K562 (cell line): ENCODE measurements around the gene IL17RA. TPM values are rescaled to one million over a fixed set of nuclear protein-coding genes. Genes with fewer than 3 reads are reported as not detected.

ENCODE experiments used
- ATAC-seq: fragments of 200-7000 bp; cut with Tn5 transposase; 3 replicates; pipeline ENCODE4 v1.9.1; 2020; ENCODE audit warnings: moderate library complexity
- BruUV-seq: library from RNA; stranded (reverse); fragments of 400-500 nt; replicated peaks from 2 replicates; lab custom pipeline; 2021; lab: Mats Ljungman, UMichigan
- CTCF ChIA-PET: fragments of 300-600 bp; formaldehyde crosslinking; extraction: SDS; loops from one replicate; lab custom pipeline; 2021; ENCODE audit warnings: low intra/inter-chr PET ratio; lab: Yijun Ruan, JAX
- POLR2A ChIA-PET: fragments of 300-600, 350-650 bp; sonication (Branson Sonifier 250); formaldehyde crosslinking; extraction: SDS; loops from one replicate; lab custom pipeline; 2021; ENCODE audit warnings: antibody characterized with exemption, inconsistent platforms; lab: Yijun Ruan, JAX
- DNase-seq, 4 experiments: peaks; one replicate each; pipeline versions ENCODE4 v3.0.0 to v3.0.0-alpha.2; 2011 to 2018; ENCODE audit warnings: low spot score in 3 of 4, mixed read lengths in 3 of 4; ENCODE audit errors: extremely low read depth in 1 of 4
- FAIRE-seq: peaks from 2 replicates; lab custom pipeline; 2011; peaks lifted over from hg19 to GRCh38; lab: Jason Lieb, UNC
- H2AFZ ChIP-seq: 2 replicates; pipeline ENCODE4 v1.6.0; 2011; ENCODE audit warnings: low read depth, low read length, control low read depth, inconsistent platforms
- H3K27ac ChIP-seq: fragments of 200-600 bp; 3 replicates; pipeline ENCODE4 v1.8.0; 2011; ENCODE audit warnings: low read depth, mild to moderate bottlenecking, control low read depth, inconsistent platforms, low read length, moderate library complexity, mixed read lengths; ENCODE audit errors: extremely low read depth
- H3K27me3 ChIP-seq, 2 experiments: fragments of 300-600 bp in 1 of 2; 2 replicates in 1 of 2; 3 replicates in 1 of 2; pipeline versions ENCODE4 v1.6.0 to v1.8.0; 2011; ENCODE audit warnings: inconsistent platforms in 2 of 2, low read length in 2 of 2, mild to moderate bottlenecking in 1 of 2, mixed read lengths in 1 of 2, moderate library complexity in 1 of 2; ENCODE audit not compliant: control insufficient read depth in 2 of 2, insufficient read depth in 2 of 2
- H3K36me3 ChIP-seq: fragments of 300-600 bp; 3 replicates; pipeline ENCODE4 v1.8.0; 2011; ENCODE audit warnings: mild to moderate bottlenecking, low read length, inconsistent platforms; ENCODE audit not compliant: control insufficient read depth, insufficient read depth
- H3K4me1 ChIP-seq, 2 experiments: fragments of 200-600 bp in 1 of 2; replicated peaks in 1 of 2; 2 replicates in 1 of 2; 3 replicates in 1 of 2; pipeline versions ENCODE4 v1.5.1 to v1.8.0; 2011; ENCODE audit warnings: inconsistent platforms in 2 of 2, low read length in 2 of 2, mild to moderate bottlenecking in 1 of 2, mixed read lengths in 1 of 2, moderate library complexity in 1 of 2; ENCODE audit not compliant: control insufficient read depth in 2 of 2, insufficient read depth in 2 of 2
- H3K4me2 ChIP-seq: 2 replicates; pipeline ENCODE4 v1.6.1; 2011; ENCODE audit warnings: low read length, control low read depth, inconsistent platforms, mixed read lengths; ENCODE audit not compliant: insufficient read depth
- H3K4me3 ChIP-seq: fragments of 200-600 bp; sonication (generic), shearing (Covaris generic); 2 replicates; pipeline ENCODE4 v1.5.1; 2016; ENCODE audit warnings: control low read depth, inconsistent platforms
- H3K79me2 ChIP-seq: fragments of 200-600 bp; 3 replicates; pipeline ENCODE4 v1.8.0; 2011; ENCODE audit warnings: low read length, inconsistent platforms; ENCODE audit not compliant: control insufficient read depth, insufficient read depth
- H3K9ac ChIP-seq, 2 experiments: 2 replicates each; pipeline versions ENCODE4 v1.6.0 to v1.6.1; 2011; ENCODE audit warnings: low read depth in 2 of 2, low read length in 2 of 2, control low read depth in 1 of 2, inconsistent platforms in 1 of 2, mild to moderate bottlenecking in 1 of 2, mixed read lengths in 1 of 2; ENCODE audit not compliant: insufficient read depth in 1 of 2
- H3K9me1 ChIP-seq: one replicate; pipeline ENCODE4 v1.6.0; 2011; ENCODE audit warnings: inconsistent platforms, mild to moderate bottlenecking, low read length, moderate library complexity; ENCODE audit not compliant: control insufficient read depth, insufficient read depth
- H3K9me3 ChIP-seq: replicated peaks from 2 replicates; pipeline ENCODE4 v1.5.1; 2011; ENCODE audit warnings: low read depth, low read length, inconsistent platforms; ENCODE audit not compliant: control insufficient read depth, insufficient read depth
- H4K20me1 ChIP-seq: replicated peaks from 2 replicates; pipeline ENCODE4 v1.6.1; 2011; ENCODE audit warnings: low read length, inconsistent platforms, mixed read lengths; ENCODE audit not compliant: control insufficient read depth, insufficient read depth
- CBX3 ChIP-seq, 2 experiments: IDR thresholded peaks; 1 replicate in 1 of 2; 2 replicates in 1 of 2; pipeline ENCODE4 v1.6.1; 2012; ENCODE audit warnings: inconsistent platforms in 2 of 2, low read length in 2 of 2, borderline replicate concordance in 1 of 2, control low read depth in 1 of 2
- FOXA3 ChIP-seq, 2 experiments: fragments of 450-650 bp in 1 of 2; sonication (generic) in 1 of 2; formaldehyde crosslinking; IDR thresholded peaks in 1 of 2; conservative IDR thresholded peaks in 1 of 2; 2 replicates each; pipeline versions ENCODE4 v1.4.0 to v1.8.0; 2020 to 2022; ENCODE audit warnings: mild to moderate bottlenecking in 2 of 2, missing genetic modification reagents in 1 of 2
- GATAD2B ChIP-seq: fragments of 450-650 bp; IDR thresholded peaks from 2 replicates; pipeline ENCODE4 v1.6.1; 2017; ENCODE audit warnings: mild to moderate bottlenecking, borderline replicate concordance
- KDM2B ChIP-seq: fragments of 250-450 bp; sonication (Bioruptor Pico); IDR thresholded peaks from 2 replicates; pipeline ENCODE4 v1.8.0; 2021; ENCODE audit warnings: mild to moderate bottlenecking, moderate library complexity
- PURB ChIP-seq: sonication (generic); formaldehyde crosslinking; IDR thresholded peaks from 2 replicates; pipeline ENCODE4 v1.9.0; 2021; ENCODE audit warnings: low read depth, mild to moderate bottlenecking, missing genetic modification reagents
- WGBS: fragments of 100-300 bp; shearing (Covaris generic); methylation state at CpG from one replicate; pipeline ENCODE4 v1.1.6; 2016; ENCODE audit warnings: low coverage, mixed read lengths; ENCODE audit not compliant: insufficient coverage; ENCODE audit errors: missing lambda C conversion rate; 5-methylcytosine and 5-hydroxymethylcytosine counted together
- in situ Hi-C: fragments of 300-500 bp; cut with MboI; formaldehyde crosslinking; loops from 4 replicates; pipeline ENCODE4 v1.15.0; 2018; ENCODE audit warnings: inconsistent platforms, mixed read lengths
- intact Hi-C: fragments of 100-400 bp; cut with micrococcal nuclease; formaldehyde crosslinking; loops from 2 replicates; pipeline ENCODE4 v1.14.2; 2022
- polyA plus RNA-seq, 8 experiments: library from polyadenylated mRNA; depleted of rRNA in 4 of 8; stranded (reverse) in 5 of 8; unstranded in 3 of 8; fragments of >200 nt; fragmentation: Nextera tagmentation in 2 of 8; fragmentation: Illumina TruSeq in 1 of 8; extraction: Ambion mirVana in 2 of 8; extraction: Trizol in 1 of 8; gene quantifications; 2 replicates each; pipeline versions ENCODE4 v1.2.1 to v1.2.3, GENCODE V29; 2011 to 2014; ENCODE audit warnings: inconsistent platforms in 1 of 8, missing spikeins in 1 of 8
- total RNA-seq, 7 experiments: library from RNA; depleted of rRNA in 6 of 7; stranded (reverse); fragments of >200 nt in 6 of 7; fragmentation: Illumina TruSeq in 2 of 7; extraction: Trizol in 2 of 7; gene quantifications; 2 replicates each; pipeline versions ENCODE4 v1.2.1 to v1.2.3, GENCODE V29; 2011 to 2021; ENCODE audit warnings: low replicate concordance in 1 of 7

IL17RA gene
- total and polyA plus RNA-seq, 9 of the 15 experiments (the other 6 are each of a cell fraction or from before 2014, with no cell fraction given): 0.17 to 11.8 (median 3.7) TPM

GRCh38 chr22:17056058-17056457 lies 28.7 kb upstream of the IL17RA start:
- Histone ChIP-seq H3K4me1 (no peaks in the 10 kb centered on the region), H3K9me3 (no peaks in the 10 kb centered on the region), H3K27me3 (no peaks in the 10 kb centered on the region), H3K27ac (no peak overlapping the region), H2AFZ (no peak overlapping the region), H3K79me2 (no peaks in the 10 kb centered on the region), H3K9me1 (no peaks in the 10 kb centered on the region), H3K4me2 (no peak overlapping the region), H3K4me3 (no peak overlapping the region), H4K20me1 (peaks cover 12% of the 10 kb centered on the region), H3K9ac (no peak overlapping the region), H3K36me3 (peaks cover 58% of the 10 kb centered on the region; the same call in 2 of the 3 replicates)
- FAIRE-seq (no peak), DNase-seq (no peak), ATAC-seq (no peak)
- 73% methylated on average over 5 of the region's 5 CpGs for WGBS
- intact Hi-C loops: no loop called here
- BruUV-seq: no TSS peak
- in situ Hi-C loops: loop anchor here (5.0 kb wide), 1 partner anchor 134 kb away; no protein-coding TSS in a partner anchor
- TF ChIP-seq GATAD2B (no peak), KDM2B (CRISPR knock-in tag) (no peak), FOXA3 (CRISPR knock-in tag; conservative IDR thresholded peaks at IDR 0.05 in 1 of 2, IDR thresholded peaks at IDR 0.05 in 1 of 2) (no peak)
- ChIA-PET CTCF (no interaction called here), POLR2A (interaction anchor here (0.9 kb wide), 1 partner anchor 11 kb away, joined by 5 read pairs; no protein-coding TSS in a partner anchor)

- TF ChIP-seq PURB (CRISPR knock-in tag): no peak
- TF ChIP-seq CBX3 (IDR thresholded peaks at IDR 0.05; ENCODE audit: borderline replicate concordance in 1 of 2, low read length in 2 of 2): no peak
- ChIA-PET POLR2A (interaction anchor here (0.9 kb wide), 1 partner anchor 10 kb away, joined by 5 read pairs; no protein-coding TSS in a partner anchor), CTCF (interaction anchor here (2.7 kb wide), 1 partner anchor 140 kb away, joined by 29 read pairs; no protein-coding TSS in a partner anchor)
- no peaks in the 10 kb centered on the region for H3K79me2 ChIP-seq
- no peaks in the 10 kb centered on the region for H3K9me3 ChIP-seq
- intact Hi-C loops (no loop called here), in situ Hi-C loops (loop anchor here (5.0 kb wide), 1 partner anchor 135 kb away; no protein-coding TSS in a partner anchor)
- WGBS: 74% methylated on average over 6 of the region's 8 CpGs
- no peak overlapping the region for H3K9ac ChIP-seq
- BruUV-seq: no TSS peak
- H3K4me2 ChIP-seq: no peak overlapping the region
- H3K27me3 ChIP-seq: no peaks in the 10 kb centered on the region
- peak; percentile 6; the same call in 1 of the 3 replicates for ATAC-seq
- H4K20me1 ChIP-seq: peaks cover 15% of the 10 kb centered on the region
- H3K4me1 ChIP-seq: no peaks in the 10 kb centered on the region
- no peak for DNase-seq
- no peak overlapping the region for H3K27ac ChIP-seq
- H3K9me1 ChIP-seq: no peaks in the 10 kb centered on the region
- no peak overlapping the region for H2AFZ ChIP-seq
- H3K4me3 ChIP-seq: no peak overlapping the region
- H3K36me3 ChIP-seq: peaks cover 50% of the 10 kb centered on the region; the same call in 2 of the 3 replicates
- FAIRE-seq: no peak
Observed at GRCh38 chr22:17056807-17057206, 28.0 kb upstream of the IL17RA start.
